Measurements from ENCODE around the gene SPSB2.
"Not testable (repeated sequence)": the region's sequence is repeated elsewhere in the genome, so short reads cannot be mapped to it uniquely, and the experiment has no call there.

DNA sequence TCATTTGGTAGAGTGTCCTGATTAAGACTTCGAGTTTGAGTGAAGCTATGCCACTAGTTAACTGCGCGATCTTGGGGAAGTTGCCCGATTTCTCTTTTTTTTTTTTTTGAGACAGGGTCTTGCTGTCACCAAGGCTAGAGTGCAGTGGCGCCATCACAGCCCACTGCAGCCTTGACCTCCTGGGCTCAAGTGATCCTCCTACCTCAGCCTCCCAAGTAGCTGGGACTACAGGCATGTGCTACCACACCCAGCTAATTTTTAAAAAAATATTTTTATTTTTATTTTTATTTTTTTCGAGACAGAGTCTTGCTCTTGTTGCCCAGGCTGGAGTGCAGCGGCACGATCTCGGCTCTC is 889 bp upstream of the SPSB2 start:
- TF ChIP-seq, protein P1, sequence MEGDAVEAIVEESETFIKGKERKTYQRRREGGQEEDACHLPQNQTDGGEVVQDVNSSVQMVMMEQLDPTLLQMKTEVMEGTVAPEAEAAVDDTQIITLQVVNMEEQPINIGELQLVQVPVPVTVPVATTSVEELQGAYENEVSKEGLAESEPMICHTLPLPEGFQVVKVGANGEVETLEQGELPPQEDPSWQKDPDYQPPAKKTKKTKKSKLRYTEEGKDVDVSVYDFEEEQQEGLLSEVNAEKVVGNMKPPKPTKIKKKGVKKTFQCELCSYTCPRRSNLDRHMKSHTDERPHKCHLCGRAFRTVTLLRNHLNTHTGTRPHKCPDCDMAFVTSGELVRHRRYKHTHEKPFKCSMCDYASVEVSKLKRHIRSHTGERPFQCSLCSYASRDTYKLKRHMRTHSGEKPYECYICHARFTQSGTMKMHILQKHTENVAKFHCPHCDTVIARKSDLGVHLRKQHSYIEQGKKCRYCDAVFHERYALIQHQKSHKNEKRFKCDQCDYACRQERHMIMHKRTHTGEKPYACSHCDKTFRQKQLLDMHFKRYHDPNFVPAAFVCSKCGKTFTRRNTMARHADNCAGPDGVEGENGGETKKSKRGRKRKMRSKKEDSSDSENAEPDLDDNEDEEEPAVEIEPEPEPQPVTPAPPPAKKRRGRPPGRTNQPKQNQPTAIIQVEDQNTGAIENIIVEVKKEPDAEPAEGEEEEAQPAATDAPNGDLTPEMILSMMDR (IDR thresholded peaks at IDR 0.05; ENCODE audit: low read depth, low read length), result not testable (repeated sequence)
- TF ChIP-seq EZH2phosphoT487 (IDR thresholded peaks at IDR 0.05; ENCODE audit: low read depth), result not testable (repeated sequence)
